Kidney epithelial cell (primary cell): ENCODE measurements around the gene NFE2L2. TPM values are rescaled to one million over a fixed set of nuclear protein-coding genes. Genes with fewer than 3 reads are reported as not detected.

ENCODE experiments used
- DNase-seq: peaks from one replicate; pipeline ENCODE4 v3.0.0-alpha.2; 2010; ENCODE audit warnings: low read depth
- H3K27me3 ChIP-seq: 2 replicates; pipeline ENCODE4 v1.6.0; 2011; ENCODE audit warnings: low read length; ENCODE audit not compliant: control insufficient read depth, insufficient read depth
- H3K36me3 ChIP-seq: 2 replicates; pipeline ENCODE4 v1.5.1; 2011; ENCODE audit warnings: low read length; ENCODE audit not compliant: control insufficient read depth, insufficient read depth
- H3K4me3 ChIP-seq: 2 replicates; pipeline ENCODE4 v1.5.1; 2011; ENCODE audit warnings: low read depth, mild to moderate bottlenecking, control low read depth, low read length
- total RNA-seq: library from RNA; depleted of rRNA; stranded (reverse); fragments of >200 nt; gene quantifications from 2 replicates; pipeline ENCODE4 v1.2.3, GENCODE V29; 2015
- TF ChIP-seq, protein P1 (sequence below): IDR thresholded peaks from 2 replicates; pipeline ENCODE4 v1.5.1; 2011; ENCODE audit warnings: mild to moderate bottlenecking, moderate library complexity, low read length, control low read depth, inconsistent platforms; ENCODE audit not compliant: insufficient read depth, poor library complexity, severe bottlenecking

NFE2L2 gene
- total RNA-seq, 1 donor from 2014 or later = 77.9 TPM

DNA sequence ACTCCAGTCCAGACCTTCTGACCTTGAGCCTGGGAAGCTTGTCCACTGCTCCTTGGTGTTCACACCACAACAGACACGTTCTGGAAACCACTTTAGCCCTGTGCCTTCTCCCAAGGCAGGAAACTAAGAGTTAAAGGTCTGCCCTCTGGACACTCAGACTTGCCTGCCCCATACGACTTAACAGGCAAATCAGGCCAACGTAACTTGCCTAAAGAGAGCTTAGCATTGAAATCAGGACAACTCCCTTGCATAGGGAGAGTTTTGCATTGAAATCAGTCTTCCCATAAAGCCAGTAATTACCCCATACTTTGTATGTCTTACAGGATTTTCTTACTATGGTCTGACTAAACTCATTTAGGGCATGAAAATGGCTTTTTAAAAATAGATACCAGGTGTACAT lies 18.5 kb downstream of the NFE2L2 start:
- no peaks in the 10 kb centered on the region for H3K36me3 ChIP-seq
- H3K4me3 ChIP-seq = no peak overlapping the region
- DNase-seq = no peak
- TF ChIP-seq, protein P1, sequence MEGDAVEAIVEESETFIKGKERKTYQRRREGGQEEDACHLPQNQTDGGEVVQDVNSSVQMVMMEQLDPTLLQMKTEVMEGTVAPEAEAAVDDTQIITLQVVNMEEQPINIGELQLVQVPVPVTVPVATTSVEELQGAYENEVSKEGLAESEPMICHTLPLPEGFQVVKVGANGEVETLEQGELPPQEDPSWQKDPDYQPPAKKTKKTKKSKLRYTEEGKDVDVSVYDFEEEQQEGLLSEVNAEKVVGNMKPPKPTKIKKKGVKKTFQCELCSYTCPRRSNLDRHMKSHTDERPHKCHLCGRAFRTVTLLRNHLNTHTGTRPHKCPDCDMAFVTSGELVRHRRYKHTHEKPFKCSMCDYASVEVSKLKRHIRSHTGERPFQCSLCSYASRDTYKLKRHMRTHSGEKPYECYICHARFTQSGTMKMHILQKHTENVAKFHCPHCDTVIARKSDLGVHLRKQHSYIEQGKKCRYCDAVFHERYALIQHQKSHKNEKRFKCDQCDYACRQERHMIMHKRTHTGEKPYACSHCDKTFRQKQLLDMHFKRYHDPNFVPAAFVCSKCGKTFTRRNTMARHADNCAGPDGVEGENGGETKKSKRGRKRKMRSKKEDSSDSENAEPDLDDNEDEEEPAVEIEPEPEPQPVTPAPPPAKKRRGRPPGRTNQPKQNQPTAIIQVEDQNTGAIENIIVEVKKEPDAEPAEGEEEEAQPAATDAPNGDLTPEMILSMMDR = no peak
- no peaks in the 10 kb centered on the region for H3K27me3 ChIP-seq

DNA sequence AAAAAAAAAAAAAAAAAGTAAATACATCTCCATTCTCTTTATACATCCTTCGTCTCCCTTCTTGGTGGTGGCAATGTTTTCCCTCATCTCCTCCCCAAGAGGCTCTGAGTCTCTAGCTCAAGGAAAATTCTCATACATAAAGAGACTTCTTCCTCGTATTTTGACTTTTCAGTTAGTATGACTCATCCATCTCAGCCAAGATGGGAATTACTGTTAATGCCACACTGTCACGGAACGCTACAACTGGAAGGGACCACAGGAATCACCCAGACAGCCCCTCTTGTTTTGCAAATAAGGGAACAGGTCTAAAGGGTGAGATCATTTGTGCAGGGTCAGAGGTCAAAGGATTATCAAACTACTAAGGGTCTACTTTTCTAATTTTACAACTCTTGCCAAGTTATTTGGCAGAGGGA lies 19.5 kb downstream of the NFE2L2 start:
- TF ChIP-seq, protein P1 = no peak
- no peak for DNase-seq
- H3K36me3 ChIP-seq = no peaks in the 10 kb centered on the region

DNA sequence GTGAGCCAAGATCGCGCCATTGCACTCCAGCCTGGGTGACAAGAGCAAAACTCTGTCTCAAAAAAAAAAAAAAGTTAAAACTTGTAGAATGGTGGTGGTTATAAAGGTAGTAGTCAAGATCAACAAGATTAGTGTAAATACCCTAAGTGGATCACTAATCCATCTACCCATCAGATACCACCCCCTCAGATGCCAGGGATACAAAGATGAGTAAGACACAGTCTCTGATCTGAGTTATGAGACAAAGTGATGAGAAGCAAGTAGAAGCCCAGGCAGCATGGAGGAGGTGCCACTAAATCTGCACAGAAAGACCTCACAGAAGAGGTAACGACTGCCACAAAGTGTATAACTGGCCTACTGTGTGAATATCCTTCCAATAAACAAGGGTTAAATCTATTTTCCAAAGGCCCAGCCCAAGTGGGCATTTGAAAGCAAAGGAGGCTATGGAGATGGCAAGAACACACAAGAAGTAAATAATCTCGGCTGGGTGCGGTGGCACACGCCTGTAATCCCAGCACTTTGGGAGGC lies 20.2 kb downstream of the NFE2L2 start:
- no peaks in the 10 kb centered on the region for H3K36me3 ChIP-seq
- no peak for DNase-seq
- TF ChIP-seq, protein P1 = no peak
- H3K4me3 ChIP-seq = no peak overlapping the region
- H3K27me3 ChIP-seq = no peaks in the 10 kb centered on the region

More for the DNA sequence above, 19.5 kb downstream of the NFE2L2 start:
- Histone ChIP-seq H3K27me3 (no peaks in the 10 kb centered on the region), H3K4me3 (no peak overlapping the region)

DNA sequence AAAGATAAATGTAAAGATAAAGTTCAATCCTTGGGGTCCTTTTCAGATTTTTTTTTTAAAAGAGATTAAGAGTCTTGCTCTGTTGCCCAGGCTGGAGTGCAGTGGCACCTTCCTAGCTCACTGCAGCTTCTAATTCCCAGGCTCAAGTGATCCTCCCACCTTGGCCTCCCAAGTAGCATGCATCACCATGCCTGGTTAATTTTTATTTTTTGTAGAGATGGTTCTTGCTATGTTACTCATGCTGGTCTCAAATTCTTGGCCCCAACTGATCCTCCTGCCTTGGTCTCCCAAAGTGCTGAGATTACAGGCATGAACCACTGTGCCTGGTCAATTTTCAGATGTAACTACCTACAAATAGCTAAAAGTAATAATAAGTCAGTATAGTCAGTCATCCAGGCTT lies 21.1 kb downstream of the NFE2L2 start:
- no peak for DNase-seq
- Histone ChIP-seq H3K27me3 (no peaks in the 10 kb centered on the region), H3K4me3 (no peak overlapping the region), H3K36me3 (no peaks in the 10 kb centered on the region)
- TF ChIP-seq, protein P1 = no peak

DNA sequence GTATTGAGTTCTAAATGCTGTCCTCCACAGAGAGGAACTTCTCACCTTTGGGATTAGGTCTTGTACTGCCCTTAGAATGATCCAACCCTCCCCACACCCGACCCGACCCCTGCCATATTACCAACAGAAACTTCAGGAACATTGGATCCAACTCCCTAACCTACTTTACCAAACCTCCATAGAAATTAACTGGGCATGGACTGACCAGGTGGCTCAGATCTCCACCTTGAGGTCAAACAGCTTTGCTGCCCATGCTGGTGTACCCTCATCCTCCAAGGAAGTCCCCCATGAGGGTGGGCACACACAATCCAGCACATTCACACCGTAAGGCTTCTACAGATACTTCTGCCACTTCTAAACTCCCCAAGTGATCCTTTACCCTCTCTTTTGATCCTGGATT lies 21.5 kb downstream of the NFE2L2 start:
- H3K27me3 ChIP-seq = no peaks in the 10 kb centered on the region
- H3K4me3 ChIP-seq = no peak overlapping the region
- no peak for DNase-seq
- TF ChIP-seq, protein P1 = no peak
- no peaks in the 10 kb centered on the region for H3K36me3 ChIP-seq
